Measurements from ENCODE around the gene BMPER. TPM values are rescaled to one million over a fixed set of nuclear protein-coding genes. Genes with fewer than 3 reads are reported as not detected.

Gene BMPER
- total and polyA plus RNA-seq, 2 of the 8 experiments (the other 6 are each of a cell fraction or from before 2014, with no cell fraction given), result 0.33 to 0.69 TPM

GRCh38 chr7:34189031-34189430, 283.7 kb downstream of the BMPER start:
- H3K23ac ChIP-seq (ENCODE audit: insufficient read length), result no peak overlapping the region
- H2AFZ ChIP-seq (ENCODE audit: low read length), result no peak overlapping the region
- no peak overlapping the region for H2AK5ac ChIP-seq (ENCODE audit: low read depth, low read length)
- H4K5ac ChIP-seq (ENCODE audit: insufficient read length, low read depth, low read length), result no peak overlapping the region
- CTCF ChIA-PET (ENCODE audit: partially characterized antibody), result no interaction called here
- TF ChIP-seq TCF12 (IDR thresholded peaks at IDR 0.05; ENCODE audit: low read depth, low read length), result no peak
- no peak for TF ChIP-seq BACH1 (IDR thresholded peaks at IDR 0.05; ENCODE audit: low read length)
- TF ChIP-seq SAP30 (IDR thresholded peaks at IDR 0.05; ENCODE audit: insufficient read depth, insufficient replicate concordance, low read length), result no peak
- no peak for TF ChIP-seq YY1 (IDR thresholded peaks at IDR 0.05; ENCODE audit: low read depth, low read length)
- TF ChIP-seq USF2 (IDR thresholded peaks at IDR 0.05; ENCODE audit: low read length), result no peak
- no peak for TF ChIP-seq BRCA1 (IDR thresholded peaks at IDR 0.05; ENCODE audit: low read depth, low read length)
- no peak for TF ChIP-seq CBX5 (IDR thresholded peaks at IDR 0.05; ENCODE audit: low read depth, low read length)
- no peak for TF ChIP-seq FOSL1 (IDR thresholded peaks at IDR 0.05; ENCODE audit: insufficient read depth, low read depth, low read length)
- no peak for TF ChIP-seq GTF2F1 (IDR thresholded peaks at IDR 0.05; ENCODE audit: borderline replicate concordance, low read depth, low read length)
- TF ChIP-seq CTCF (IDR thresholded peaks at IDR 0.05; ENCODE audit: control extremely low read depth in 1 of 3, insufficient read depth in 1 of 3, low read depth in 1 of 3, low read length in 3 of 3), result no peak
- no peak for TF ChIP-seq CHD2 (IDR thresholded peaks at IDR 0.05; ENCODE audit: low read length)
- H3K4me3 ChIP-seq (ENCODE audit: extremely low read depth in 1 of 4, insufficient read depth in 2 of 4, low read depth in 3 of 4, low read length in 4 of 4), result no peak overlapping the region
- no peak overlapping the region for H2BK5ac ChIP-seq (ENCODE audit: low read depth, low read length)
- no peaks in the 10 kb centered on the region for H3K23me2 ChIP-seq (ENCODE audit: low read depth, low read length)
- no peak overlapping the region for H3K4ac ChIP-seq (replicated peaks; ENCODE audit: insufficient read length, low read depth, low read length)
- no peak overlapping the region for H4K91ac ChIP-seq (replicated peaks; ENCODE audit: insufficient read length, low read length)
- H2BK12ac ChIP-seq (ENCODE audit: low read depth, low read length), result no peak overlapping the region
- H3K79me2 ChIP-seq (ENCODE audit: control insufficient read depth in 1 of 2, insufficient read depth in 2 of 2, low read length in 2 of 2), result no peaks in the 10 kb centered on the region
- H3K79me1 ChIP-seq (ENCODE audit: low read depth, low read length), result no peaks in the 10 kb centered on the region
- H3K56ac ChIP-seq (replicated peaks; ENCODE audit: insufficient read length, low read depth, low read length), result no peak overlapping the region
- no peak overlapping the region for H2BK120ac ChIP-seq (replicated peaks; ENCODE audit: low read depth, low read length)
- no peak overlapping the region for H2BK20ac ChIP-seq (ENCODE audit: low read length)
- FAIRE-seq (no peak), DNase-seq (ENCODE audit: low read depth in 1 of 2, low spot score in 2 of 2) (no peak)
- H3K4me1 ChIP-seq (replicated peaks in 1 of 4; ENCODE audit: control insufficient read depth in 3 of 4, insufficient read depth in 4 of 4, low read length in 3 of 4), result no peaks in the 10 kb centered on the region
- no peak overlapping the region for H3K27ac ChIP-seq (ENCODE audit: low read depth, low read length)
- H4K8ac ChIP-seq (ENCODE audit: extremely low read depth, insufficient read depth, low read length), result no peak overlapping the region
- H3K9me3 ChIP-seq (ENCODE audit: insufficient read depth in 2 of 2, low read depth in 1 of 2, low read length in 1 of 2), result no peaks in the 10 kb centered on the region
- no peak overlapping the region for H3K14ac ChIP-seq (ENCODE audit: insufficient read length)
- no peak overlapping the region for H3K4me2 ChIP-seq (ENCODE audit: insufficient read depth in 1 of 2, low read depth in 2 of 2, low read length in 2 of 2)
- H3K9ac ChIP-seq (replicated peaks in 1 of 4; ENCODE audit: extremely low read depth in 1 of 4, low read depth in 3 of 4, low read length in 3 of 4), result no peak overlapping the region
- no peak overlapping the region for H3K18ac ChIP-seq (ENCODE audit: extremely low read depth, low read length)
- no peaks in the 10 kb centered on the region for H4K20me1 ChIP-seq (replicated peaks in 1 of 2; ENCODE audit: control insufficient read depth in 1 of 2, insufficient read depth in 2 of 2, low read length in 2 of 2)
- no peaks in the 10 kb centered on the region for H3K36me3 ChIP-seq (ENCODE audit: control insufficient read depth in 2 of 4, insufficient read depth in 4 of 4, low read length in 3 of 4)
- 90% methylated on average over 3 of the region's 3 CpGs; no CpG with 5 or more reads in 1 of the 2 experiments for WGBS, 2 experiments (ENCODE audit: extremely low coverage in 1 of 2, insufficient coverage in 1 of 2, insufficient read length in 1 of 2, insufficient replicate concordance in 2 of 2, low coverage in 1 of 2, low lambda C conversion rate in 2 of 2, missing lambda C conversion rate in 1 of 2)
- no peak overlapping the region for H2BK15ac ChIP-seq (ENCODE audit: low read length)
- POLR2A ChIA-PET (ENCODE audit: partially characterized antibody), result no interaction called here
- H3K27me3 ChIP-seq (replicated peaks in 1 of 4; ENCODE audit: control insufficient read depth in 3 of 4, extremely low read depth in 1 of 4, insufficient read depth in 3 of 4, low read length in 3 of 4), result no peaks in the 10 kb centered on the region

Measured in H1 (cell line).